IPS-18a (cell line): ENCODE measurements around the gene TMIGD1.

Experiments used
- H3K27ac ChIP-seq: one replicate; pipeline ENCODE4 v1.5.1; 2013; ENCODE audit warnings: low read length
- H3K27me3 ChIP-seq: one replicate; pipeline ENCODE4 v1.6.1; 2013; ENCODE audit warnings: mild to moderate bottlenecking, low read length; ENCODE audit not compliant: control insufficient read depth, insufficient read depth
- H3K36me3 ChIP-seq: one replicate; pipeline ENCODE4 v1.6.1; 2013; ENCODE audit warnings: low read depth, low read length; ENCODE audit not compliant: control insufficient read depth
- H3K4me1 ChIP-seq: one replicate; pipeline ENCODE4 v1.6.1; 2013; ENCODE audit warnings: low read depth, low read length; ENCODE audit not compliant: control insufficient read depth
- H3K4me3 ChIP-seq: one replicate; pipeline ENCODE4 v1.5.1; 2013; ENCODE audit warnings: low read length
- H3K9ac ChIP-seq: one replicate; pipeline ENCODE4 v1.6.1; 2013; ENCODE audit warnings: mild to moderate bottlenecking, low read length, moderate library complexity
- H3K9me3 ChIP-seq: one replicate; pipeline ENCODE4 v1.6.1; 2013; ENCODE audit warnings: low read depth, low read length; ENCODE audit not compliant: control insufficient read depth

Gene TMIGD1

GRCh38 chr17:30333503-30334360 lies at the start of gene TMIGD1:
TMIGD1 (minus strand) TSS chr17:30334057; CDS start chr17:30332133, 1,924 bp downstream.
- Histone ChIP-seq H3K36me3 (no peaks in the 10 kb centered on the region), H3K4me1 (no peaks in the 10 kb centered on the region), H3K9ac (no peak within 1 kb of the TSS), H3K27me3 (no peaks in the 10 kb centered on the region), H3K9me3 (no peaks in the 10 kb centered on the region), H3K4me3 (no peak within 1 kb of the TSS), H3K27ac (no peak within 1 kb of the TSS)

DNA sequence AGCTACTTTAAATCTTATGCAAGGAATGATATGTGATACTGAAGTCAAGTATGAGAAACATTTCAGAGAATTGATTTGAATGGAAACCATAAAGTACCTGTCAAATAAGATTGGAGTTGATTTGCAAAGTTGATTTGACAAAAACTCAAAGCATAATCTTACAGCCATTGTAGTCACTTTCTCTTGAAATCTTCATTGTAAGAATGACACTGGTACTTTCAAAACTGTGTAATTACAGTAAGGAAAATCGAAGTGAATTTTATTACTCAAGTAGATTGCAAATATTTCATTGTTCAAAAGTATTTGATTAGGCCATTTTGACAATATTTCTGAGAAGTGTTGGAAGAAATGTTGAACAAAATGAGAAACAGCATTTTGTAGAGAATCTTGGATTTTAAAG lies 48.5 kb upstream of the TMIGD1 start:
- Histone ChIP-seq H3K36me3 (peaks cover 9% of the 10 kb centered on the region), H3K4me1 (peaks cover 24% of the 10 kb centered on the region), H3K4me3 (no peak overlapping the region), H3K9ac (no peak overlapping the region), H3K27ac (no peak overlapping the region), H3K27me3 (peaks cover 38% of the 10 kb centered on the region), H3K9me3 (no peaks in the 10 kb centered on the region)

DNA sequence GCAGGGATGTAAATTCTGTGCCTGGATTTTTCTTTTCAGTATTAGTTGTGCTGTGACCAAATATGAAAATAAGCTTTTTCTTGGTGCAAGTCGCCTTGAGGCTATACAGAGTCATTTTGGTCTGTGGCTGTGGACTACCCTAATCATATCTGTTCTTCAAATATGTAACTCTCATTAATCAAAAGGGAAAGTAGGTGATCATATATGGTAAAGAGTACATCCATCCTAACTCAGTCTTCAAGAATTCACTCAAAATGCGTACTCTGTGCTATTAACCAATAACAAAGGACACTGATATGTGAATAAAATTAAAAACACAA lies 47.4 kb upstream of the TMIGD1 start:
- Histone ChIP-seq H3K4me1 (peaks cover 32% of the 10 kb centered on the region), H3K9me3 (no peaks in the 10 kb centered on the region), H3K27me3 (peaks cover 48% of the 10 kb centered on the region), H3K9ac (no peak overlapping the region), H3K36me3 (peaks cover 4% of the 10 kb centered on the region), H3K27ac (no peak overlapping the region), H3K4me3 (no peak overlapping the region)

- Histone ChIP-seq H3K9ac (no peak overlapping the region), H3K4me3 (peak overlapping the region; percentile 82), H3K9me3 (no peaks in the 10 kb centered on the region), H3K36me3 (peaks cover 4% of the 10 kb centered on the region), H3K27me3 (peaks cover 49% of the 10 kb centered on the region), H3K27ac (no peak overlapping the region), H3K4me1 (peaks cover 34% of the 10 kb centered on the region)
Observed at GRCh38 chr17:30380643-30381339, 46.9 kb upstream of the TMIGD1 start.

- H3K4me3 ChIP-seq: peak overlapping the region; percentile 82
- peak overlapping the region; percentile 51 for H3K9ac ChIP-seq
- no peaks in the 10 kb centered on the region for H3K36me3 ChIP-seq
- peaks cover 34% of the 10 kb centered on the region for H3K4me1 ChIP-seq
- H3K27ac ChIP-seq: no peak overlapping the region
- H3K9me3 ChIP-seq: no peaks in the 10 kb centered on the region
- H3K27me3 ChIP-seq: peaks cover 49% of the 10 kb centered on the region
Observed at GRCh38 chr17:30379903-30380381, 46.1 kb upstream of the TMIGD1 start.

GRCh38 chr17:30379303-30379902 lies 45.5 kb upstream of the TMIGD1 start:
- Histone ChIP-seq H3K27ac (no peak overlapping the region), H3K9ac (peak overlapping the region; percentile 51), H3K4me3 (peak overlapping the region; percentile 82), H3K36me3 (no peaks in the 10 kb centered on the region), H3K9me3 (no peaks in the 10 kb centered on the region), H3K27me3 (peaks cover 49% of the 10 kb centered on the region), H3K4me1 (peaks cover 34% of the 10 kb centered on the region)

GRCh38 chr17:30378825-30379302 lies 45.0 kb upstream of the TMIGD1 start, which contains the start of gene CPD:
CPD (plus strand) TSS chr17:30378927; CDS start chr17:30378981, 54 bp downstream.
- H3K9me3 ChIP-seq: no peaks in the 10 kb centered on the region
- H3K27ac ChIP-seq: no peak within 1 kb of the TSS
- H3K4me1 ChIP-seq: peaks cover 30% of the 10 kb centered on the region
- H3K4me3 ChIP-seq: peak within 1 kb of the TSS; percentile 82
- H3K36me3 ChIP-seq: no peaks in the 10 kb centered on the region
- H3K27me3 ChIP-seq: peaks cover 49% of the 10 kb centered on the region
- H3K9ac ChIP-seq: peak within 1 kb of the TSS; percentile 51

DNA sequence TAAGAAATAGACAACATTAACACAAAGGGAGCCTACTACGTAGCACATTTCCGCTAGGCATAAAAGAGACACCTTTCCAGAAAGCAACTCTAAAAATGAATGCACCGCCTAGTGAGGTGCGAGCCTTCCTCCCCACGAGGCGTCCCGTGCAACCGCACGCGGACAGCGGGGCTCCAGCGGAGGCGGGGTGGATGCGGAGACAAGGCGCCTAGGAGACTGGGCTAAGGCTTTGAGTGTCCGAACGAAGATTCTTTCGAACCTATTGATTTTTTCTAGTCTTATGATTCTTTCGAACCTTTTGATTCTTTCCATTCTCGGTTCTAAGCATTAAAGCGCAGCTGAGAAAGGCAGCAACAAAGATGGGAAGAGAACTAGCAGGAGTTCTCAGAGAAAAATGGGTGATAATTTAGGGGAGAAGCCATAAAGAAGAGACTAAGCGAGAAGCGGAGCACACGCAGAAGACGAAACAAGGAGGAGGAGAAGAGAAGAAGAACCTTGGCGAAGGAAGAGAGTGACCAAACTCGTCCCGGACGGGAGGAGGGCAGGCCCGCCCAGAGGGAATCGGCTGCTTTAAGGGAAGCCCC lies 44.5 kb upstream of the TMIGD1 start:
- H3K27me3 ChIP-seq: peaks cover 49% of the 10 kb centered on the region
- peaks cover 25% of the 10 kb centered on the region for H3K4me1 ChIP-seq
- H3K36me3 ChIP-seq: no peaks in the 10 kb centered on the region
- no peaks in the 10 kb centered on the region for H3K9me3 ChIP-seq
- H3K27ac ChIP-seq: no peak overlapping the region
- peak overlapping the region; percentile 50 for H3K9ac ChIP-seq
- peak overlapping the region; percentile 82 for H3K4me3 ChIP-seq

- Histone ChIP-seq H3K27ac (no peak overlapping the region), H3K27me3 (peaks cover 49% of the 10 kb centered on the region), H3K9ac (no peak overlapping the region), H3K36me3 (no peaks in the 10 kb centered on the region), H3K4me1 (peaks cover 20% of the 10 kb centered on the region), H3K9me3 (no peaks in the 10 kb centered on the region), H3K4me3 (peak overlapping the region; percentile 82)
Observed at GRCh38 chr17:30377574-30378240, 43.9 kb upstream of the TMIGD1 start.

- no peak overlapping the region for H3K4me3 ChIP-seq
- H3K4me1 ChIP-seq: peaks cover 12% of the 10 kb centered on the region
- H3K36me3 ChIP-seq: no peaks in the 10 kb centered on the region
- peaks cover 49% of the 10 kb centered on the region for H3K27me3 ChIP-seq
- no peak overlapping the region for H3K9ac ChIP-seq
- no peak overlapping the region for H3K27ac ChIP-seq
- H3K9me3 ChIP-seq: no peaks in the 10 kb centered on the region
Observed at GRCh38 chr17:30376621-30377452, 43.0 kb upstream of the TMIGD1 start.
